Osteoblast (primary cell): Measurements from ENCODE around the gene AHSG. TPM values are rescaled to one million over a fixed set of nuclear protein-coding genes. Genes with fewer than 3 reads are reported as not detected.

Experiments
- DNase-seq: peaks from one replicate; pipeline ENCODE4 v3.0.0; 2011; ENCODE audit warnings: low spot score, mixed read lengths; ENCODE audit not compliant: insufficient read length; ENCODE audit errors: missing footprints
- H2AFZ ChIP-seq: 2 replicates; pipeline ENCODE4 v1.6.0; 2011; ENCODE audit warnings: mild to moderate bottlenecking, low read length
- H3K27ac ChIP-seq: 2 replicates; pipeline ENCODE4 v1.5.1; 2011; ENCODE audit warnings: mild to moderate bottlenecking, low read depth, low read length, moderate library complexity
- H3K27me3 ChIP-seq: 2 replicates; pipeline ENCODE4 v1.6.0; 2012; ENCODE audit warnings: mild to moderate bottlenecking, control low read depth, inconsistent platforms, low read length, moderate library complexity; ENCODE audit not compliant: insufficient read depth
- H3K36me3 ChIP-seq: 2 replicates; pipeline ENCODE4 v1.5.1; 2011; ENCODE audit warnings: mild to moderate bottlenecking, low read length, control low read depth, moderate library complexity; ENCODE audit not compliant: insufficient read depth
- H3K4me1 ChIP-seq: 2 replicates; pipeline ENCODE4 v1.5.1; 2011; ENCODE audit warnings: mild to moderate bottlenecking, low read length, control low read depth, moderate library complexity; ENCODE audit not compliant: insufficient read depth
- H3K4me2 ChIP-seq: 2 replicates; pipeline ENCODE4 v1.6.0; 2011; ENCODE audit warnings: mild to moderate bottlenecking, low read length; ENCODE audit not compliant: insufficient read depth
- H3K4me3 ChIP-seq: fragments of 200-600 bp; sonication (generic); 3 replicates; pipeline ENCODE4 v1.5.1; 2012; ENCODE audit warnings: mild to moderate bottlenecking, low read length, inconsistent platforms; ENCODE audit not compliant: insufficient read depth
- H3K79me2 ChIP-seq: 2 replicates; pipeline ENCODE4 v1.6.0; 2012; ENCODE audit warnings: mild to moderate bottlenecking, low read length, control low read depth, inconsistent platforms; ENCODE audit not compliant: insufficient read depth
- H3K9me3 ChIP-seq: 2 replicates; pipeline ENCODE4 v1.5.1; 2011; ENCODE audit warnings: low read depth, low read length, control low read depth
- H4K20me1 ChIP-seq: 2 replicates; pipeline ENCODE4 v1.6.0; 2012; ENCODE audit warnings: mild to moderate bottlenecking, low read length, control low read depth; ENCODE audit not compliant: insufficient read depth
- CTCF ChIP-seq: IDR thresholded peaks from 2 replicates; pipeline ENCODE4 v1.5.1; 2011; ENCODE audit warnings: mild to moderate bottlenecking, low read depth, low read length, moderate library complexity; ENCODE audit errors: extremely low read depth
- total RNA-seq: library from RNA; depleted of rRNA; stranded (reverse); fragments of >200 nt; gene quantifications from 2 replicates; pipeline ENCODE4 v1.2.3, GENCODE V29; 2012

AHSG gene
- total RNA-seq, 1 donor: not detected

- TF ChIP-seq CTCF: no peak
- H3K27me3 ChIP-seq: no peaks in the 10 kb centered on the region
- H3K4me1 ChIP-seq: no peaks in the 10 kb centered on the region
- H3K4me2 ChIP-seq: no peak overlapping the region
- H4K20me1 ChIP-seq: no peaks in the 10 kb centered on the region
- no peaks in the 10 kb centered on the region for H3K9me3 ChIP-seq
- H3K4me3 ChIP-seq: no peak overlapping the region
- no peak overlapping the region for H3K27ac ChIP-seq
- H3K36me3 ChIP-seq: no peaks in the 10 kb centered on the region
- H3K79me2 ChIP-seq: no peaks in the 10 kb centered on the region
- H2AFZ ChIP-seq: no peak overlapping the region
- no peak for DNase-seq
Measured at GRCh38 chr3:186663361-186664118, 50.7 kb downstream of the AHSG start.

- Histone ChIP-seq H2AFZ (no peak overlapping the region), H3K4me2 (no peak overlapping the region), H3K27me3 (no peaks in the 10 kb centered on the region)
Measured at GRCh38 chr3:186664119-186664495, 51.2 kb downstream of the AHSG start.

GRCh38 chr3:186664506-186664905, 51.6 kb downstream of the AHSG start:
- Histone ChIP-seq H3K79me2 (no peaks in the 10 kb centered on the region), H3K9me3 (no peaks in the 10 kb centered on the region), H2AFZ (no peak overlapping the region), H3K27me3 (no peaks in the 10 kb centered on the region), H3K27ac (no peak overlapping the region), H4K20me1 (no peaks in the 10 kb centered on the region), H3K4me3 (no peak overlapping the region), H3K36me3 (no peaks in the 10 kb centered on the region), H3K4me1 (no peaks in the 10 kb centered on the region), H3K4me2 (no peak overlapping the region)
- no peak for DNase-seq
- TF ChIP-seq CTCF: no peak

More at GRCh38 chr3:186664119-186664495, 51.2 kb downstream of the AHSG start:
- Histone ChIP-seq H4K20me1 (no peaks in the 10 kb centered on the region), H3K4me1 (no peaks in the 10 kb centered on the region), H3K4me3 (no peak overlapping the region), H3K36me3 (no peaks in the 10 kb centered on the region), H3K79me2 (no peaks in the 10 kb centered on the region), H3K27ac (no peak overlapping the region), H3K9me3 (no peaks in the 10 kb centered on the region)
- no peak for TF ChIP-seq CTCF
- DNase-seq: no peak

GRCh38 chr3:186665625-186666188, 52.8 kb downstream of the AHSG start, which contains the start of gene HRG:
Gene HRG (plus strand): TSS chr3:186666014. CDS start chr3:186666032, 18 bp downstream.
- Histone ChIP-seq H3K9me3 (no peaks in the 10 kb centered on the region), H3K4me2 (no peak within 1 kb of the TSS), H4K20me1 (no peaks in the 10 kb centered on the region), H3K36me3 (no peaks in the 10 kb centered on the region), H3K4me3 (no peak within 1 kb of the TSS), H3K27me3 (no peaks in the 10 kb centered on the region), H2AFZ (no peak within 1 kb of the TSS), H3K79me2 (no peaks in the 10 kb centered on the region), H3K4me1 (no peaks in the 10 kb centered on the region), H3K27ac (no peak within 1 kb of the TSS)
- DNase-seq: no peak
- TF ChIP-seq CTCF: no peak
